ENCODE data around the gene EIF3F. TPM values are rescaled to one million over a fixed set of nuclear protein-coding genes. Genes with fewer than 3 reads are reported as not detected.

Gene EIF3F
- total RNA-seq, 1 experiment from 2014 or later, result 355 TPM

DNA sequence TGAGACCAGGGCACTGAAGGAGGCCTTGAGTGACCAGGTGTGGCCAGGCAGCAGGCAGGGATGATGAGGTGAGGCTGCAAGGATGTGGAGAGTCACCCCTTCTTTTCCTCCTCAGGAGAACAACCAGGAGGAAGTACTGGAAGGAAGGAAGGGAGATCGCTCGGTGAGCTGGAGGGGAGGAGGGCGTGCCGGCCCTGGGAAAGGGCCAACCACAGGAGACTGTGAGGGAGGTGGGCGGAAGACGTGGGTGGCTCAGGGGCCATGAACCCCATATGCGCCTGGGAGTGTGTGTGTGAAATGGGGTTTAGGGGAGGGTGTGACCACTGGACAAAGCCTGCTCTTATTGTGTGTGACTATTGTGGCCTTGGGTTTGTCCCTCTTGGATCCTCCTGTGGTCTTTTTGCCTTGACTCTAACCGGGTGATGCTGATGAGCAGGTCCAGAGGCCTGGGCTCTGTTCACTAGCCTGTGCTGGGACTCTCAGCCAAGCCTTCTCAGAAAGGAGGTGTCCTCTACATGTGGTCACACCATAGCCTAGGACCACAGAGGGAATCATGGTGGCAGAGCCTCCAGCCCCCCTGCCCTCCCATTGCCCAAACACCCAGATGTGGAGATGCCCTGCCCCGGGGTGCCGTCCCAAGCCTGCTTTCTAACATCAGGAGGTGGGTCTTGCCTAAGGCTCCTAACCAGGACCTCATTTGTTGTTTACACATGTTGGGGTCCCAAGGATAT, 52.6 kb downstream of the EIF3F start:
- no peak for DNase-seq (ENCODE audit: low read depth)

DNA sequence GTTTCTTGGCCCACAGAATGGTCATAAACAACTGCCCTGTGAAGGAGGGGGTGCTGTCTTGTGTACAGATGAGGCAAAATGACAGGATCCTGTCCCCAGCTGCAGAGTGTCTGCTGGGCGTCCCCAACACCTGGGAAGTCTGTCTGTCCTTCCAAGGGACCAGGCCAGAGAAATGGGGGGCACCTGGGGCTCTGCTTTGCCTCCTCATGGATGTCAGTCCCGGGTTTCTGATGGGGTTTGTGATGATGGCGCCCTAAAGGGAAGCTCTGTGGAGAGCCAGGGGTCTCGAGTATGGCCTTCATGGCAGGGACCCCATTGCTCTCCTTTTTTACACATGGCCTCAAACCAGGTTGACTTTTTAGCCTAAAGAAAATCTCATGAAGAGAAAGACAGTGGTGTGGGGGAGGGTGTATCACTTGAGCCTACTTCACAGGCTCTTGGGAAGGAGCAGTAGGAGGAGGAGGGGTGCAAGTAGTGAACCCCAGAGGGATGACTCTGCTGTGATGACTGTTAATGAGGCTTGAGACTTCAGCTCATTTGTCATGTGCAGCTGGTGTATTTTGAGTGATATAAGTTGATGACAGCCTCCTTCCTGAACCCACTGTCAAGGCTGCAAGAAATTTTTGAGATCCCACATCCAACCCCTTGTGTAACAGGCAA, 53.3 kb downstream of the EIF3F start:
- peak; percentile 56 for DNase-seq (ENCODE audit: low read depth)

DNA sequence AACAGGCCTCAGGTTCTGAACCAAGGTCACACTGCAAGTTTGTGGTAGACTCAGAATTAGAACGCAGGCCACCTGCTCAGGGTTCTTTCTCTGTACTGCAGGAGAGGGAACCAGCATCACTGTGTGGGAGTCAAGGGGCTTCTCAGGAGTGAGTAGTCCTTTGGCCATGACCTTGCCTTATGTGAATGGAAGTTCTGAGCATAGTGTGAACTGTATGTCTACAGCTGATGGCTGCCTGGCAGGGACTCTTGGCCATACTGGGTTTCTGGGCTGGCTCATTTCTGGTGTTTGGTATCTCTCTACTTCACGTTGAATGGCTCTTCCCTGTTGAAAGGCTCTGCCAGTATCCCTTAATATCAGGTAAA, 53.8 kb downstream of the EIF3F start:
- DNase-seq (ENCODE audit: low read depth), result no peak

DNA sequence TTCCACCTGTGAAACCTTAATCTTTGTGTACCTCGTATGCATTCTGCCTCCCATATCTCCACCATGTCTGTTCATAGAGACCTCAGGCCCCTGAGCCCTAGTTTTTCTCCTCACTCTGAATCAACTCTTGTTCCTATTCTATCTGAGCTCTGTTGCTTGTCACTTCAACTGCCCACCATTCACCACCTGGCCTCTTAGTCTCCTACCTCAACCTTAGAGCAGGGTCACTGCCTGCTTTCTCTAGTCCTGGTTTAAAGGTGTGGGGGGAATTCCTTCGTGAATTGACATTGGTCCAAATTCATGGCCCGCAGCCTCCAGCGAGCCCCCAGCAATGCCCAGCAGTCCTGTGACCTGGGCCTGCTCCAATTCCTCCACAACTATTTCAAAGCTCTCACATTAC, 54.4 kb downstream of the EIF3F start:
- no peak for DNase-seq (ENCODE audit: low read depth)

DNA sequence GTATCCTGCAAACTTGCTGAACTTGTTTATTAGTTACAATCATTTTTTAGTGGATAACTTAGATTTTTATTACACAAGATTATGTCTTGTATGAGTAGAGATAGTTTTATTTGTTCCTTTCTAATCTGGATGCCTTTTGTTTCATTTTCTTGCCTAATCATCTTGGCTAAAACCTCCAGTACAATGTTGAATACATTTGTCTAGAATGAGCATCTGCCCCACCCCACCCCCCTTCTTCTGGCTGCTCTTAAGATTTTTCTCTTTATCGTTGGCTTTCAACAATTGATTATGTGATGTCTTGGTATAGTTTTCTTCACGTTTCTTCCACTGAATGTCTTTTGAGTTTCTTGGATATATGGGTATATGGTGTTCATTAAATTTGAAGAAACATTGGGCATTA, 56.6 kb downstream of the EIF3F start:
- no peak for DNase-seq (ENCODE audit: low read depth)

DNA sequence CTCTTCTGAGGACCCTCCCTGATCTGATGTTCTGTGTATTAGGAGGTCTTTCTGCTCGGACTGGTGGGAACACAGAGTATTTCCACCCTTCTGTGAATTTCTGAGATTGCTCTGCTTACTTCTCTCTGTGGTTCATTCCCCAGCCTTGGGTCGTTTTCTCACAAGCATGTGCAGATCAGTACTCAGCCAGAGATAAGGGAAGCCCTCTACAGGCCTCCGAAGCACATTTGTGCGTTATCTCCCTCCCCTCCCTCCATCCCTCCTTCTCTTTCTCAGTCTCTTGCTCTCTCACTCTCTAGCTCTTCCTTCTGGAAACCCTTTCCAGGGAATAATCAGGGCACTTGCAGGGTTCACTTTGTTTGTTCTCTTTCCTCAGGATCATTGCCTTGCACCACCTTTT, 58.7 kb downstream of the EIF3F start:
- DNase-seq (ENCODE audit: low read depth), result no peak

DNA sequence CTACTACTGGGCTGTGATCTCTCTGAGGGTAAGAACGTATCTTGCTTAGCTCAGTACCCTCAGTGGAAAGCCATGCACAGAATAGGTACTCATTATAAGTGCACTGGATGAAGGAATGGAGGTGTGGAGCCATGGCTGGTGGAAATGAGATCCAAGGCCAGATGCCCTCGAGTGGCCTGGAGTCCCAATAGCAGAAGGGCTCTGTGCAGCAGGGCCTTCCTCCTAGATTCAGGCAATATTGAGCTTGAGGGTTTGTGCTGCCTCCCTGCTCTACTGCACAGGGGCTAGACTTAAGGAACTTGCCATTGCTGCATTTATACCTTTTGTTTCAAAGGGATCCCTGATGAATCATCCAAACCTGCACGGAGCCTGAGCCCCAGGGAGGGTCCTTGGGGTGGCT, 60.2 kb downstream of the EIF3F start:
- DNase-seq (ENCODE audit: low read depth), result no peak

DNA sequence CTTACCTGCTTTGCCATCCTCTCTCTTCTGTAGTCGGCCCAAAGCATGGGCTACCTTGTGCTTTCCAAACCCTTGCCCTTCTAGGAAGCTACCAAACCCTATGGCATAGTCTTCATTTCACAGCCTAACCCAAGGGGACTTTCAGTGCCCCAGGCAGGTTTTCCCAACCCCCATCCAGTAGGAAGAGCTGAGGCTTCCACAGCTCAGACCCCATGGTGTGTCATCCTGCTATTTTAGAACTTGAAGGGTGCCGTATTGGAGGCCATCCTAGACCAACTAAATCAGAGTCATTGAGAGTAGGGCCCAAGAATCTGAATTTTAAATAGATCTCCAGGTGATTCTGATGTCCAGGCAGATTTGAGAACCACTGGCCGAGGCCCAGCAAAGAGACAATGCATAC, 61.9 kb downstream of the EIF3F start:
- no peak for DNase-seq (ENCODE audit: low read depth)

Other genes starting within 250 kb of the EIF3F start
- not detected in 2 replicates for gene OR5P2, start 190.4 kb upstream of the EIF3F start, total RNA-seq (2014; rRNA removed)
- gene OR5P3, start 156.5 kb upstream of the EIF3F start, total RNA-seq (2014; rRNA removed), result not detected in 2 replicates
- not detected in 2 replicates for gene OR10A6, start 56.1 kb upstream of the EIF3F start, total RNA-seq (2014; rRNA removed)
- not detected in 2 replicates for gene OR10A3, start 45.6 kb upstream of the EIF3F start, total RNA-seq (2014; rRNA removed)
- gene NLRP10, start 21.9 kb upstream of the EIF3F start, total RNA-seq (2014; rRNA removed), result 2.7 and 10.7 TPM in 2 replicates
- gene TUB, start 93.9 kb downstream of the EIF3F start, total RNA-seq (2014; rRNA removed), result 4.1 and 5.3 TPM in 2 replicates
- not detected in 2 replicates for gene RIC3, start 181.7 kb downstream of the EIF3F start, total RNA-seq (2014; rRNA removed)

Measured in LHCN-M2 (cell line).